ENCODE data around the gene MGAT5B.

- TF ChIP-seq EZH2 (IDR thresholded peaks at IDR 0.05) (no peak), CTCF (IDR thresholded peaks at IDR 0.05) (no peak), EZH2phosphoT487 (IDR thresholded peaks at IDR 0.05) (no peak)
Observed at GRCh38 chr17:76968707-76969597, 100.7 kb downstream of the MGAT5B start.
